Measurements from ENCODE around the gene DIS3L2.
"Not testable (repeated sequence)": the region's sequence is repeated elsewhere in the genome, so short reads cannot be mapped to it uniquely, and the experiment has no call there.

Gene DIS3L2

GRCh38 chr2:232097260-232097659, 135.7 kb downstream of the DIS3L2 start:
- H3K4me3 ChIP-seq (ENCODE audit: low read depth, low read length) = no peak overlapping the region
- TF ChIP-seq, protein P1, sequence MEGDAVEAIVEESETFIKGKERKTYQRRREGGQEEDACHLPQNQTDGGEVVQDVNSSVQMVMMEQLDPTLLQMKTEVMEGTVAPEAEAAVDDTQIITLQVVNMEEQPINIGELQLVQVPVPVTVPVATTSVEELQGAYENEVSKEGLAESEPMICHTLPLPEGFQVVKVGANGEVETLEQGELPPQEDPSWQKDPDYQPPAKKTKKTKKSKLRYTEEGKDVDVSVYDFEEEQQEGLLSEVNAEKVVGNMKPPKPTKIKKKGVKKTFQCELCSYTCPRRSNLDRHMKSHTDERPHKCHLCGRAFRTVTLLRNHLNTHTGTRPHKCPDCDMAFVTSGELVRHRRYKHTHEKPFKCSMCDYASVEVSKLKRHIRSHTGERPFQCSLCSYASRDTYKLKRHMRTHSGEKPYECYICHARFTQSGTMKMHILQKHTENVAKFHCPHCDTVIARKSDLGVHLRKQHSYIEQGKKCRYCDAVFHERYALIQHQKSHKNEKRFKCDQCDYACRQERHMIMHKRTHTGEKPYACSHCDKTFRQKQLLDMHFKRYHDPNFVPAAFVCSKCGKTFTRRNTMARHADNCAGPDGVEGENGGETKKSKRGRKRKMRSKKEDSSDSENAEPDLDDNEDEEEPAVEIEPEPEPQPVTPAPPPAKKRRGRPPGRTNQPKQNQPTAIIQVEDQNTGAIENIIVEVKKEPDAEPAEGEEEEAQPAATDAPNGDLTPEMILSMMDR (IDR thresholded peaks at IDR 0.05; ENCODE audit: borderline replicate concordance, insufficient read depth, low read depth, low read length) = no peak

DNA sequence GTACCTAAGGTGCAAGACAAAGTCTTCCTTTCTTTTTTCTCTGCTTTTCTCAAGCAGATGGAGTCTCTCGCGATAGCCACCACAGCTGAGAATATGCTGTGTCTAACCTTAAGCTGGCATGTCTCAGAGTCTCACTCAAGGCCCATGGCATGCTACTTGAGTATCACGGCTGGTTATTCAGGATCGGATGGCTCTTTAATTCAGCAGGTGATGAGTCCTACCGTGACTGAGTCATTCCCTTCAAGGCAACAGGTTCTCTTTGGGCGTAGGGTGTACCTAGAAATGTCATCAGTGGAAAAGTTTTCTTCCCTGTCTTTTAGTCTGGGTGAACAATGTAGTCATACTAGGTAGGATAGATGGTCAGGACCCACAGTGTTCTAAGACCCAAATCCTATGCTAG, 136.2 kb downstream of the DIS3L2 start:
- TF ChIP-seq, protein P1 (IDR thresholded peaks at IDR 0.05; ENCODE audit: borderline replicate concordance, insufficient read depth, low read depth, low read length) = no peak
- H3K4me3 ChIP-seq (ENCODE audit: low read depth, low read length) = no peak overlapping the region

- TF ChIP-seq, protein P1 (IDR thresholded peaks at IDR 0.05; ENCODE audit: borderline replicate concordance, insufficient read depth, low read depth, low read length) = no peak
- no peak overlapping the region for H3K4me3 ChIP-seq (ENCODE audit: low read depth, low read length)
Measured at GRCh38 chr2:232102380-232102779, 140.9 kb downstream of the DIS3L2 start.

- TF ChIP-seq, protein P1 (IDR thresholded peaks at IDR 0.05; ENCODE audit: borderline replicate concordance, insufficient read depth, low read depth, low read length) = no peak
- no peak overlapping the region for H3K4me3 ChIP-seq (ENCODE audit: low read depth, low read length)
Measured at GRCh38 chr2:232103140-232103737, 141.7 kb downstream of the DIS3L2 start.

DNA sequence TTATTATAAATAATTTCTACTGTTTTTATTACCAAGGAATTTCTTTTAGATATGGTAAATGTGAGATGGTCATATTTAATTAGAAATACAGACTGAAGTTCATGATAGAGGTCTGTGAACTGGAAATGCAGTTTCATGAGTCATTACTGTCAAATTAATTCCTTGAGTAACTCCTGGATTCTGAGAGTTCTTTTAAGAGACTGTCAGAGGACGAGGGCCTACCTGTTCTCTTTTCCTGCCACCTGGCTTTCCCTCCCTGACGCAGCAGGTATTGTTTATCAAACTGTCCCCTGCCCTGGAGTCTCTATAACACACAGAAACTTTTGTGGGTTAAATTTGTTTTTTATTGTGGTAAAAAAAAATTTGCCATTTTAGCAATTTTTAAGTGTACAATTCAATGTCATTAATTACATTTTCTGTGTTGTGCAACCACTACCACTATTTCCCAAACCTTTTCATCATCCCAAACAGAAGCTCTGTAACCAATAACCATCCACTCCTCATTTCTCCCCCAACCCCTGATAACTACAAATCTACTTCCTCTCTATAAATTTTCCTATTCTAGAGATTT, 142.6 kb downstream of the DIS3L2 start:
- no peak overlapping the region for H3K4me3 ChIP-seq (ENCODE audit: low read depth, low read length)
- TF ChIP-seq, protein P1 (IDR thresholded peaks at IDR 0.05; ENCODE audit: borderline replicate concordance, insufficient read depth, low read depth, low read length) = no peak

DNA sequence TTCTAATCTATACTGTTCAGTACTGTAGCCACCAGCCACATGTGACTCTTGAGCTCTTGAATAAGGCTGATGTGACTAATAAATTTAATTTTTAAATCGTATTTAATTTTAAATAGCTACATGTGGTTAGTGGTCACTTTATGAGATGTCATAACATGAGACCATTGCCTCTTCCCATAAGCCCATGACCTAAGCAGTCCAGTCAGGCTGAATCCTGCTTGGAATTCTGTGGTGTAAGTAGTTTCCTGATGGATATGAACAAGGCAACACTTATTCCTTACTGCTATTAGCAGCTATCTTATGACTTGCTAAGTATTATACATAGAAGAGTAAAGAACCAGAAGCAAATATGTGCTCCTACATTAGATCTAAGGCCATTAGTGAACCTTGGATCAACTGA, 150.0 kb downstream of the DIS3L2 start:
- TF ChIP-seq, protein P1 (IDR thresholded peaks at IDR 0.05; ENCODE audit: borderline replicate concordance, insufficient read depth, low read depth, low read length) = no peak
- no peak overlapping the region for H3K4me3 ChIP-seq (ENCODE audit: low read depth, low read length)

- no peak overlapping the region for H3K4me3 ChIP-seq (ENCODE audit: low read depth, low read length)
- TF ChIP-seq, protein P1 (IDR thresholded peaks at IDR 0.05; ENCODE audit: borderline replicate concordance, insufficient read depth, low read depth, low read length) = no peak
Measured at GRCh38 chr2:232113821-232114220, 152.3 kb downstream of the DIS3L2 start.

DNA sequence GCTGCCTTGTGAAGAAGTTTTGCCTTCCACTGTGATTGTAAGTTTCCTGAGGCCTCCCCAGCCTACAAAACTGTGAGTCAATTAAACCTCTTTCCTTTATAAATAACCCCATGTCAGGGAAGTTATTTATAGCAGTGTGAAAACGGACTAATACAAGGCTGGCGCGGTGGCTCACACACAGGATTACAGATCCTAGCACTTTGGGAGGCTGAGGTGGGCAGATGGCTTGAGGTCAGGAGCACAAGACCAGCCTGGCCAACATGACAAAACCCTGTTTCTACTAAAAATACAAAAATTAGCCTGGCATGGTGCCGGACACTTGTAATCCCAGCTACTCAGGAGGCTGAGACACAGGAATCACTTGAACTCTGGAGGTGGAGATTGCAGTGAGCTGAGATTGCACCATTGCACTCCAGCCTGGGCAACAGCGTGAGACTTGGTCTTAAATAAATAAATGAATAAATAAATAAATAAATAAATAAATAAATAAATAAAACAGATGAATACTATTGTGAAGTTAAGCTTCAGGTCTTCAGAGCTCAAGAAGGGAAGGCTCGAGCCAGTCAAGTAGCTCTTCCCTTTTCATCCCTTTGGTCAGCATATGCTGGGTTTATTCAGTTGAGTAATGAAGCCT, 154.3 kb downstream of the DIS3L2 start:
- H3K4me3 ChIP-seq (ENCODE audit: low read depth, low read length) = not testable (repeated sequence)

Measured in GM12875 (cell line).